Ovary (tissue), 9 donors: ENCODE measurements around the gene PCSK2. TPM values are rescaled to one million over a fixed set of nuclear protein-coding genes. Genes with fewer than 3 reads are reported as not detected.

Experiments
- DNase-seq, 5 donors: peaks; one replicate each; pipeline ENCODE4 v3.0.0-alpha.2; 2019 to 2020
- H3K27ac ChIP-seq, 2 donors: fragments of 200-600 bp; one replicate each; pipeline versions ENCODE4 v1.5.1 to v1.8.0; 2019 to 2022
- H3K27me3 ChIP-seq: fragments of 200-600 bp; one replicate; pipeline ENCODE4 v1.8.0; 2022
- H3K36me3 ChIP-seq: fragments of 200-600 bp; sonication (generic); one replicate; pipeline ENCODE4 v1.5.1; 2019
- H3K4me1 ChIP-seq: one replicate; pipeline ENCODE4 v1.8.1; 2013; ENCODE audit warnings: mild to moderate bottlenecking, moderate library complexity; ENCODE audit not compliant: insufficient read depth
- H3K4me3 ChIP-seq: fragments of 200-600 bp; sonication (generic); one replicate; pipeline ENCODE4 v1.5.1; 2017
- H3K9me3 ChIP-seq, 2 donors: fragments of 200-600 bp in 1 of 2; sonication (generic) in 1 of 2; one replicate each; pipeline versions ENCODE4 v1.5.1 to v1.8.1; 2013 to 2019; ENCODE audit warnings: mild to moderate bottlenecking in 1 of 2, moderate library complexity in 1 of 2
- EP300 ChIP-seq: sonication (generic); formaldehyde crosslinking; IDR thresholded peaks from one replicate; pipeline ENCODE4 v1.6.1; 2017; ENCODE audit warnings: antibody characterized with exemption
- POLR2A ChIP-seq: fragments of 450-650 bp; IDR thresholded peaks from one replicate; pipeline ENCODE4 v1.6.1; 2017; ENCODE audit warnings: antibody characterized with exemption, mild to moderate bottlenecking, moderate library complexity
- WGBS, 3 donors: extraction: QIAGEN DNeasy Blood & Tissue Kit in 1 of 3; methylation state at CpG; one replicate each; pipeline versions ENCODE4 v1.1.5 to v1.1.7; 2013 to 2017; 5-methylcytosine and 5-hydroxymethylcytosine counted together
- intact Hi-C, 4 donors: fragments of 100-400 bp; cut with DNase I; formaldehyde crosslinking; loops; one replicate each; pipeline versions ENCODE4 v1.11.0 to v1.15.1; 2022 to 2023
- polyA plus RNA-seq, 2 donors: library from polyadenylated mRNA; stranded (reverse); fragments of 200-250 nt in 1 of 2; fragments of 350-450 nt in 1 of 2; fragmentation: Illumina TruSeq in 1 of 2; extraction: RNeasy Lipid Tissue Mini Kit (QIAGEN cat#74804) in 1 of 2; gene quantifications; one replicate each; pipeline ENCODE4 v1.2.3, GENCODE V29; 2013 to 2014
- total RNA-seq, 7 donors: library from RNA; depleted of rRNA in 2 of 7; stranded (reverse); fragments of >200 nt in 2 of 7; fragmentation: NEBNext Ultra II Directional in 3 of 7; extraction: Animal tissue kit (Norgen Biotek cat#: 25700) in 3 of 7; gene quantifications; one replicate each; pipeline versions ENCODE4 v1.1.0 to v1.2.4, GENCODE V29; 2016 to 2023
- TF ChIP-seq, protein P1 (sequence below), 3 donors: fragments of 450-650 bp in 2 of 3; fragments of 200-600 bp in 1 of 3; IDR thresholded peaks; one replicate each; pipeline versions ENCODE4 v1.5.1 to v1.8.0; 2016 to 2022; ENCODE audit warnings: antibody characterized with exemption in 3 of 3, mild to moderate bottlenecking in 1 of 3
- donor health status: DM: no; HTN: no; CAD: no; lungs with moderate emphysema.
- donor health status: DM: no; HTN: no; CAD: no.
- donor health status: Bipolar disorder and iron deficiency.
- donor health status: DM: yes; HTN: yes; CAD: no.
- donor health status: DM: no; HTN: no; CAD: no.
- donor health status: DM: yes; HTN: yes; CAD: no.

Gene PCSK2
- total and polyA plus RNA-seq, 9 donors, result 3.0 to 27.8 (median 6.7) TPM

DNA sequence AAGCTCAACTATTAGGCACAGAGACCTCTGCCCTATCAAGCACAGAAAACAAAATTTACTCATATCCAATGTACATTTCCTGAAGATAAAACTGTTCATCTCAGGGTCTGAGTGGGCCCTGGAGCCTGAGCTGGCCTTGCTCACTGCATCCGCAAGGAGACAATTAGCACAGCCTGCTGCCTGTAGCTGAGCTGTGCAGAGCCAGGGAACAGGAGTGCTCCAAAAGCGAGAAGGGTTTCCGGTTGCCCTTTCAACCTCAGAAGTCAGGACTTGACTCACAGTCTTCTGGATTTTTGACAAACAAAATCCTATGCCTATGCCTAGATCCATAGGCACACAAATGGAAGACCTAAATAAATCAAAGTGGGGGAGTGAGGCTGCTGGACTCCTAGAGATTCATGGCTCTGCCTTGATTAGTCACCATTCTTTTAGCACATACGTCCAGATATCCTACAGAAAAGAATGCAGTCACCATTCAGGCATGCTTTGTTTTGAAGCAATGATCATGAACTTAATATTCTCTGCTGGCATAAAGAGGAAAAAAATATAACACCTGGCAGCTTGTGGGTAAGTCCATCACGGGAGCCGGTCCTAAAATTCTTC, 230.8 kb downstream of the PCSK2 start:
- intact Hi-C loops, result no loop called here
- no peaks in the 10 kb centered on the region for H3K4me1 ChIP-seq
- H3K27me3 ChIP-seq, result no peaks in the 10 kb centered on the region
- WGBS, 3 donors, result 89 to 90% (median 90%) methylated on average over 6 of the region's 6 CpGs
- no peak overlapping the region for H3K4me3 ChIP-seq
- no peak overlapping the region for H3K27ac ChIP-seq
- TF ChIP-seq, protein P1, sequence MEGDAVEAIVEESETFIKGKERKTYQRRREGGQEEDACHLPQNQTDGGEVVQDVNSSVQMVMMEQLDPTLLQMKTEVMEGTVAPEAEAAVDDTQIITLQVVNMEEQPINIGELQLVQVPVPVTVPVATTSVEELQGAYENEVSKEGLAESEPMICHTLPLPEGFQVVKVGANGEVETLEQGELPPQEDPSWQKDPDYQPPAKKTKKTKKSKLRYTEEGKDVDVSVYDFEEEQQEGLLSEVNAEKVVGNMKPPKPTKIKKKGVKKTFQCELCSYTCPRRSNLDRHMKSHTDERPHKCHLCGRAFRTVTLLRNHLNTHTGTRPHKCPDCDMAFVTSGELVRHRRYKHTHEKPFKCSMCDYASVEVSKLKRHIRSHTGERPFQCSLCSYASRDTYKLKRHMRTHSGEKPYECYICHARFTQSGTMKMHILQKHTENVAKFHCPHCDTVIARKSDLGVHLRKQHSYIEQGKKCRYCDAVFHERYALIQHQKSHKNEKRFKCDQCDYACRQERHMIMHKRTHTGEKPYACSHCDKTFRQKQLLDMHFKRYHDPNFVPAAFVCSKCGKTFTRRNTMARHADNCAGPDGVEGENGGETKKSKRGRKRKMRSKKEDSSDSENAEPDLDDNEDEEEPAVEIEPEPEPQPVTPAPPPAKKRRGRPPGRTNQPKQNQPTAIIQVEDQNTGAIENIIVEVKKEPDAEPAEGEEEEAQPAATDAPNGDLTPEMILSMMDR (IDR thresholded peaks at IDR 0.05), result no peak
- TF ChIP-seq POLR2A (no peak), EP300 (no peak)
- no peaks in the 10 kb centered on the region for H3K9me3 ChIP-seq
- H3K36me3 ChIP-seq, result no peaks in the 10 kb centered on the region
- no peak for DNase-seq

DNA sequence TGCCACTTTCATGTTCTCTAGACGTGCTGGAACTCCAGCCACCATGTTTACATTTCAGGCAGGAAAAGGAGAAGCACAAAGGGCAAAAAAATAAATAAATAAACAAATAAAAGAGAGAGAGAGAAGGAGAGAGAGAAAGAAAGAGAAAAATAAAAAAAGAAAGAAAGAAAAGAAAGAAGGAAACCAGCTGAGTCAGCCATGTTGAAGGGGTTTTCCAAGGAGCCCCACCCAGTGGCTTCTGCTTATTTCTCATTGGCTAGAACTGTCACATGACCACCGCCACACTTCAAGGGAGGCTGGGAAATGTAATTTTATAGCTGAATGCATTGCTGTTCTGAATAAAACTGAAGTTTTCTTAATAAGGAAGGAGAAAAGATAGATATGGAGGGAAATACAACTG, 233.3 kb downstream of the PCSK2 start:
- intact Hi-C loops, result no loop called here
- 63 to 74% (median 66%) methylated on average over 2 of the region's 2 CpGs for WGBS, 3 donors
- H3K36me3 ChIP-seq, result no peaks in the 10 kb centered on the region
- H3K9me3 ChIP-seq, result no peaks in the 10 kb centered on the region
- no peak for TF ChIP-seq EP300
- no peak overlapping the region for H3K27ac ChIP-seq
- no peaks in the 10 kb centered on the region for H3K27me3 ChIP-seq
- no peak overlapping the region for H3K4me3 ChIP-seq
- no peaks in the 10 kb centered on the region for H3K4me1 ChIP-seq
- no peak for DNase-seq

DNA sequence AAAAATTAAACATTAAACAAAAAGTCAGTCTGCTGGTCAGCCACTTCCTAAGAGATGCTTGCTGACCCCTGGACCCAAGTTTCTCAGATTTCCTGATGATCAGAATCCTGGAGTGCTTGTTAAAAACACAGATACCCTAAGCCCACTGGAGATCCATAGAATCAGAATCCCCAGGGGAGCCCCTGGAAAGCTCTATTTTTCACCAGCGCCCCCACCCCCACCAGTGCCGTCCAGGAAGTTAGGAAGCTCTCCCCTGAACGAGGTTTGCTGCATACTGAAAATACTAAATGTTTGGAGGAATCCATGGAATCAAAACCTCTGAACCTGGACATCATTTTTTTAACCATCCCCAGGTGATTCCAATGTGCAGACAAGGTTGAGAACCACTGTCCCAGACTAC, 235.1 kb downstream of the PCSK2 start:
- Histone ChIP-seq H3K27ac (no peak overlapping the region), H3K4me3 (no peak overlapping the region), H3K36me3 (no peaks in the 10 kb centered on the region), H3K27me3 (no peaks in the 10 kb centered on the region), H3K4me1 (no peaks in the 10 kb centered on the region), H3K9me3 (no peaks in the 10 kb centered on the region)
- TF ChIP-seq EP300, result no peak
- 81 to 83% (median 82%) methylated on average over 3 of the region's 3 CpGs for WGBS, 3 donors
- DNase-seq, result no peak
- intact Hi-C loops, result no loop called here

DNA sequence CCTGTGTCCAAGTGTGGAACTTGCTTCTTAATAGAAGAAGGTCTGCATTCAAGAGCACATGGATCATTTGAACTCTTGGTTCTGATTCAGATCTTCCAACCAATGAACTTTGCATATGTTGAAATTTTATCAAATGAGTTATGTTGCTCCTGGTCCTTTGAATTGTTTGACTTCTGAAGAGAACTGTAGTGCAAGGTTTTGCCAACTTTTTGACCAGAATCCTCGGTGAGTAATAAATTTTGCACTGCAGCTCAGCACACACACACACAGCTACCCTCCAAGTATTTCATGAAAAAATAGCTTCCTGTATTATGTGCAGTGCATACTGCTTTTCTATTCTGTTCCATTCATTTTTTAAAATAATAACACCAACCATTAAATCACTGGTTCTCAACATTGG, 236.9 kb downstream of the PCSK2 start:
- DNase-seq, result no peak

DNA sequence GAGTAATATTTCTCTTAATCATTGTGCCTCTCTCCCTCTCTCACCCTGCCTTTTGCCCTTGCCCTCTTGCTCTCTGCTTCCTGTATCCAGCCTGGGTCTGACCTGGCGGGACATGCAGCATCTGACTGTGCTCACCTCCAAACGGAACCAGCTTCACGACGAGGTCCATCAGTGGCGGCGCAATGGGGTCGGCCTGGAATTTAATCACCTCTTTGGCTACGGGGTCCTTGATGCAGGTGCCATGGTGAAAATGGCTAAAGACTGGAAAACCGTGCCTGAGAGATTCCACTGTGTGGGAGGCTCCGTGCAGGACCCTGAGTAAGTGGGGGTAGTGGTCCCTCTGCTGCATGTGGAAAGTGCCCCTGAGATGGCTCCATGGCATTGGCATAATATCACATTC, 238.4 kb downstream of the PCSK2 start:
- TF ChIP-seq, protein P1 (IDR thresholded peaks at IDR 0.05), result no peak
- TF ChIP-seq EP300, result no peak
- no peak for TF ChIP-seq POLR2A
- WGBS, 3 donors, result 91 to 98% (median 93%) methylated on average over 10 of the region's 10 CpGs
- intact Hi-C loops, result no loop called here
- H3K4me1 ChIP-seq, result no peaks in the 10 kb centered on the region
- no peaks in the 10 kb centered on the region for H3K9me3 ChIP-seq
- no peaks in the 10 kb centered on the region for H3K27me3 ChIP-seq
- no peak for DNase-seq
- H3K4me3 ChIP-seq, result no peak overlapping the region
- H3K36me3 ChIP-seq, result no peaks in the 10 kb centered on the region
- H3K27ac ChIP-seq, result no peak overlapping the region

More for the DNA sequence above, 236.9 kb downstream of the PCSK2 start:
- Histone ChIP-seq H3K27ac (no peak overlapping the region), H3K36me3 (no peaks in the 10 kb centered on the region), H3K4me3 (no peak overlapping the region), H3K9me3 (no peaks in the 10 kb centered on the region), H3K27me3 (no peaks in the 10 kb centered on the region), H3K4me1 (no peaks in the 10 kb centered on the region)
- WGBS, 3 donors, result 43 to 66% (median 54%) methylated on average over 1 of the region's 1 CpG
- TF ChIP-seq, protein P1 (IDR thresholded peaks at IDR 0.05), result no peak
- TF ChIP-seq POLR2A (no peak), EP300 (no peak)
- intact Hi-C loops, result no loop called here
